Measurements from ENCODE around the gene TBATA.

The TBATA gene

GRCh38 chr10:70782746-70783680 lies 2.2 kb downstream of the TBATA start:
- H3K36me3 ChIP-seq (ENCODE audit: control insufficient read depth in 2 of 2, insufficient read depth in 1 of 2, low read length in 2 of 2): no peaks in the 10 kb centered on the region
- ChIA-PET CTCF (interaction anchor here (0.5 to 1.0 kb wide), 3 partner anchors 23 to 309 kb away, joined by 3 read pairs; no protein-coding TSS in a partner anchor), POLR2A (no interaction called here)
- no peaks in the 10 kb centered on the region for H3K9me3 ChIP-seq (ENCODE audit: control insufficient read depth, insufficient read depth, low read depth, low read length)
- no peak for TF ChIP-seq GLIS1 (tag by site-specific recombination; IDR thresholded peaks at IDR 0.05)
- no peak for TF ChIP-seq ZNF202 (tag by site-specific recombination; IDR thresholded peaks at IDR 0.05; ENCODE audit: borderline replicate concordance)
- no peak for TF ChIP-seq ZFP37 (tag by site-specific recombination; IDR thresholded peaks at IDR 0.05)
- TF ChIP-seq ZNF350 (tag by site-specific recombination; IDR thresholded peaks at IDR 0.05): no peak
- no peak for TF ChIP-seq ZNF114 (tag by site-specific recombination; IDR thresholded peaks at IDR 0.05)
- TF ChIP-seq SCRT1 (tag by site-specific recombination; IDR thresholded peaks at IDR 0.05; ENCODE audit: borderline replicate concordance): no peak
- TF ChIP-seq ZNF549 (tag by site-specific recombination; IDR thresholded peaks at IDR 0.05): no peak
- TF ChIP-seq MYNN (tag by site-specific recombination; IDR thresholded peaks at IDR 0.05; ENCODE audit: borderline replicate concordance): no peak
- no peak for TF ChIP-seq ZNF354C (tag by site-specific recombination; IDR thresholded peaks at IDR 0.05; ENCODE audit: borderline replicate concordance, low read depth)
- TF ChIP-seq ZNF391 (tag by site-specific recombination; IDR thresholded peaks at IDR 0.05; ENCODE audit: borderline replicate concordance, low read depth): no peak
- TF ChIP-seq, protein P1, sequence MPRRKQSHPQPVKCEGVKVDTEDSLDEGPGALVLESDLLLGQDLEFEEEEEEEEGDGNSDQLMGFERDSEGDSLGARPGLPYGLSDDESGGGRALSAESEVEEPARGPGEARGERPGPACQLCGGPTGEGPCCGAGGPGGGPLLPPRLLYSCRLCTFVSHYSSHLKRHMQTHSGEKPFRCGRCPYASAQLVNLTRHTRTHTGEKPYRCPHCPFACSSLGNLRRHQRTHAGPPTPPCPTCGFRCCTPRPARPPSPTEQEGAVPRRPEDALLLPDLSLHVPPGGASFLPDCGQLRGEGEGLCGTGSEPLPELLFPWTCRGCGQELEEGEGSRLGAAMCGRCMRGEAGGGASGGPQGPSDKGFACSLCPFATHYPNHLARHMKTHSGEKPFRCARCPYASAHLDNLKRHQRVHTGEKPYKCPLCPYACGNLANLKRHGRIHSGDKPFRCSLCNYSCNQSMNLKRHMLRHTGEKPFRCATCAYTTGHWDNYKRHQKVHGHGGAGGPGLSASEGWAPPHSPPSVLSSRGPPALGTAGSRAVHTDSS (tag by site-specific recombination; IDR thresholded peaks at IDR 0.05): no peak
- no peak for TF ChIP-seq ZNF426 (tag by site-specific recombination; IDR thresholded peaks at IDR 0.05)
- TF ChIP-seq ZNF791 (tag by site-specific recombination; IDR thresholded peaks at IDR 0.05): no peak
- TF ChIP-seq MZF1 (tag by site-specific recombination; IDR thresholded peaks at IDR 0.05; ENCODE audit: borderline replicate concordance): no peak
- no peak for TF ChIP-seq ZNF624 (tag by site-specific recombination; IDR thresholded peaks at IDR 0.05)
- TF ChIP-seq SP3 (tag by site-specific recombination; IDR thresholded peaks at IDR 0.05): no peak
- no peak overlapping the region for H3K27ac ChIP-seq (ENCODE audit: extremely low read depth, low read depth, low read length)
- no peaks in the 10 kb centered on the region for H3K4me1 ChIP-seq (ENCODE audit: control insufficient read depth, insufficient read depth, low read length)
- no peak overlapping the region for H3K4me3 ChIP-seq (ENCODE audit: low read depth, low read length)

- CTCF ChIA-PET: interaction anchor here (0.6 to 1.0 kb wide), 3 partner anchors 23 to 200 kb away, joined by 3 to 5 read pairs (median 3); no protein-coding TSS in a partner anchor
- no peak overlapping the region for H3K27ac ChIP-seq (ENCODE audit: extremely low read depth, low read depth, low read length)
- TF ChIP-seq ZBTB44 (tag by site-specific recombination; IDR thresholded peaks at IDR 0.05): no peak
- no peak for TF ChIP-seq ZSCAN16 (tag by site-specific recombination; IDR thresholded peaks at IDR 0.05)
- no peak for TF ChIP-seq ZNF404 (tag by site-specific recombination; IDR thresholded peaks at IDR 0.05)
- no peak for TF ChIP-seq ZNF837 (tag by site-specific recombination; IDR thresholded peaks at IDR 0.05)
- TF ChIP-seq ZNF362 (tag by site-specific recombination; IDR thresholded peaks at IDR 0.05): no peak
- no peak for TF ChIP-seq ZEB2 (tag by site-specific recombination; IDR thresholded peaks at IDR 0.05)
- TF ChIP-seq, protein P2, sequence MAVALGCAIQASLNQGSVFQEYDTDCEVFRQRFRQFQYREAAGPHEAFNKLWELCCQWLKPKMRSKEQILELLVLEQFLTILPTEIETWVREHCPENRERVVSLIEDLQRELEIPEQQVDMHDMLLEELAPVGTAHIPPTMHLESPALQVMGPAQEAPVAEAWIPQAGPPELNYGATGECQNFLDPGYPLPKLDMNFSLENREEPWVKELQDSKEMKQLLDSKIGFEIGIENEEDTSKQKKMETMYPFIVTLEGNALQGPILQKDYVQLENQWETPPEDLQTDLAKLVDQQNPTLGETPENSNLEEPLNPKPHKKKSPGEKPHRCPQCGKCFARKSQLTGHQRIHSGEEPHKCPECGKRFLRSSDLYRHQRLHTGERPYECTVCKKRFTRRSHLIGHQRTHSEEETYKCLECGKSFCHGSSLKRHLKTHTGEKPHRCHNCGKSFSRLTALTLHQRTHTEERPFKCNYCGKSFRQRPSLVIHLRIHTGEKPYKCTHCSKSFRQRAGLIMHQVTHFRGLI (tag by site-specific recombination; IDR thresholded peaks at IDR 0.05): no peak
- TF ChIP-seq ZNF18 (tag by site-specific recombination; IDR thresholded peaks at IDR 0.05): no peak
- no peak for TF ChIP-seq ZXDB (tag by site-specific recombination; IDR thresholded peaks at IDR 0.05)
- no peak for TF ChIP-seq ZNF223 (tag by site-specific recombination; IDR thresholded peaks at IDR 0.05)
These were observed 3.0 kb downstream of the TBATA start for GRCh38 chr10:70782086-70782745.

More at GRCh38 chr10:70782086-70782745, 3.0 kb downstream of the TBATA start:
- POLR2A ChIA-PET: no interaction called here
- no peaks in the 10 kb centered on the region for H3K36me3 ChIP-seq (ENCODE audit: control insufficient read depth in 2 of 2, insufficient read depth in 1 of 2, low read length in 2 of 2)
- no peaks in the 10 kb centered on the region for H3K9me3 ChIP-seq (ENCODE audit: control insufficient read depth, insufficient read depth, low read depth, low read length)
- no peaks in the 10 kb centered on the region for H3K4me1 ChIP-seq (ENCODE audit: control insufficient read depth, insufficient read depth, low read length)
- H3K4me3 ChIP-seq (ENCODE audit: low read depth, low read length): no peak overlapping the region
